Measurements from ENCODE around the gene MTERF1. TPM values are rescaled to one million over a fixed set of nuclear protein-coding genes. Genes with fewer than 3 reads are reported as not detected.

The MTERF1 gene
- total and polyA plus RNA-seq, 2 of the 13 experiments (the other 11 are each of a cell fraction or from before 2014, with no cell fraction given): 5.5 to 19.3 TPM

- TF ChIP-seq ZFP36 (IDR thresholded peaks at IDR 0.05; ENCODE audit: borderline replicate concordance, low read depth, low read length, partially characterized antibody): no peak
- no peak for TF ChIP-seq ZNF746 (CRISPR knock-in tag; IDR thresholded peaks at IDR 0.05)
- peak; percentile 92 for TF ChIP-seq FOXK1 (CRISPR knock-in tag; IDR thresholded peaks at IDR 0.05; ENCODE audit: borderline replicate concordance, low read depth)
- no peak for TF ChIP-seq EHMT2 (IDR thresholded peaks at IDR 0.05; ENCODE audit: borderline replicate concordance, low read depth, low read length)
- peak; percentile 89 for TF ChIP-seq ATF2 (CRISPR knock-in tag; IDR thresholded peaks at IDR 0.05)
- TF ChIP-seq NR1H2 (CRISPR knock-in tag; IDR thresholded peaks at IDR 0.05; ENCODE audit: borderline replicate concordance, low read depth): no peak
- TF ChIP-seq ZNF781 (CRISPR knock-in tag; IDR thresholded peaks at IDR 0.05; ENCODE audit: borderline replicate concordance, not compliant biosample characterization): peak; percentile 85
- TF ChIP-seq IKZF1 (IDR thresholded peaks at IDR 0.05): no peak
- TF ChIP-seq RCOR2 (CRISPR knock-in tag; IDR thresholded peaks at IDR 0.05): peak; percentile 48; the same call in 1 of the 2 replicates
- peak; percentile 38 for TF ChIP-seq TBL1XR1 (IDR thresholded peaks at IDR 0.05; ENCODE audit: borderline replicate concordance, low read length, partially characterized antibody)
- TF ChIP-seq MIER3 (CRISPR knock-in tag; IDR thresholded peaks at IDR 0.05; ENCODE audit: borderline replicate concordance): peak; percentile 90; the same call in 1 of the 2 replicates
- no peak for TF ChIP-seq NR2F2 (IDR thresholded peaks at IDR 0.05; ENCODE audit: borderline replicate concordance, low read depth)
- peak; percentile 92 for TF ChIP-seq PTBP1 (IDR thresholded peaks at IDR 0.05; ENCODE audit: low read depth, low read length, poor library complexity, severe bottlenecking)
- TF ChIP-seq ZNF775 (CRISPR knock-in tag; IDR thresholded peaks at IDR 0.05; ENCODE audit: borderline replicate concordance): no peak
- TF ChIP-seq ZNF782 (CRISPR knock-in tag; IDR thresholded peaks at IDR 0.05; ENCODE audit: borderline replicate concordance): no peak
- TF ChIP-seq ZNF20 (CRISPR knock-in tag; IDR thresholded peaks at IDR 0.05): no peak
- TF ChIP-seq THAP11 (CRISPR knock-in tag; IDR thresholded peaks at IDR 0.05): peak; percentile 93
- no peak for TF ChIP-seq ZNF367 (CRISPR knock-in tag; IDR thresholded peaks at IDR 0.05; ENCODE audit: borderline replicate concordance)
- peak; percentile 83; the same call in 1 of the 2 replicates for TF ChIP-seq ZNF383 (CRISPR knock-in tag; IDR thresholded peaks at IDR 0.05; ENCODE audit: borderline replicate concordance)
- no peak for TF ChIP-seq SMARCC2 (IDR thresholded peaks at IDR 0.05)
- TF ChIP-seq PHF5A (CRISPR knock-in tag; IDR thresholded peaks at IDR 0.05; ENCODE audit: low read depth, unreplicated experiment): peak; percentile 76
- peak; percentile 98 for TF ChIP-seq KMT2A (CRISPR knock-in tag; IDR thresholded peaks at IDR 0.05)
- TF ChIP-seq ZBTB34 (CRISPR knock-in tag; IDR thresholded peaks at IDR 0.05): peak; percentile 57; the same call in 1 of the 2 replicates
- peak; percentile 67; the same call in 1 of the 2 replicates for TF ChIP-seq MIXL1 (CRISPR knock-in tag; IDR thresholded peaks at IDR 0.05)
- 0 out of 2 replicates have a peak, but pooled peaks have one; percentile 40 for TF ChIP-seq JUND (CRISPR knock-in tag; IDR thresholded peaks at IDR 0.05)
- TF ChIP-seq ZNF18 (CRISPR knock-in tag; IDR thresholded peaks at IDR 0.05; ENCODE audit: insufficient replicate concordance): no peak
- no peak for TF ChIP-seq ZNF720 (CRISPR knock-in tag; IDR thresholded peaks at IDR 0.05)
These were observed at the start of gene MTERF1 (continued) for GRCh38 chr7:91880413-91881241.
